Frontal cortex (tissue), 4 donors: ENCODE data around the gene MYCBP. TPM values are rescaled to one million over a fixed set of nuclear protein-coding genes. Genes with fewer than 3 reads are reported as not detected.
"Not testable (repeated sequence)": the region's sequence is repeated elsewhere in the genome, so short reads cannot be mapped to it uniquely, and the experiment has no call there.

Source experiments
- DNase-seq, 2 donors: peaks; one replicate each; pipeline ENCODE4 v3.0.0; 2012; ENCODE audit warnings: low spot score in 2 of 2
- FAIRE-seq: peaks from 2 replicates; lab custom pipeline; 2012; peaks lifted over from hg19 to GRCh38; lab: Jason Lieb, UNC
- total RNA-seq: library from RNA; depleted of rRNA; stranded (reverse); fragments of >200 nt; gene quantifications from one replicate; pipeline ENCODE4 v1.2.3, GENCODE V29; 2014
- donor health status: control.
- donor health status: control.
- donor health status: control.

MYCBP gene, protein sequence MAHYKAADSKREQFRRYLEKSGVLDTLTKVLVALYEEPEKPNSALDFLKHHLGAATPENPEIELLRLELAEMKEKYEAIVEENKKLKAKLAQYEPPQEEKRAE
- total RNA-seq = 1.6 TPM

DNA sequence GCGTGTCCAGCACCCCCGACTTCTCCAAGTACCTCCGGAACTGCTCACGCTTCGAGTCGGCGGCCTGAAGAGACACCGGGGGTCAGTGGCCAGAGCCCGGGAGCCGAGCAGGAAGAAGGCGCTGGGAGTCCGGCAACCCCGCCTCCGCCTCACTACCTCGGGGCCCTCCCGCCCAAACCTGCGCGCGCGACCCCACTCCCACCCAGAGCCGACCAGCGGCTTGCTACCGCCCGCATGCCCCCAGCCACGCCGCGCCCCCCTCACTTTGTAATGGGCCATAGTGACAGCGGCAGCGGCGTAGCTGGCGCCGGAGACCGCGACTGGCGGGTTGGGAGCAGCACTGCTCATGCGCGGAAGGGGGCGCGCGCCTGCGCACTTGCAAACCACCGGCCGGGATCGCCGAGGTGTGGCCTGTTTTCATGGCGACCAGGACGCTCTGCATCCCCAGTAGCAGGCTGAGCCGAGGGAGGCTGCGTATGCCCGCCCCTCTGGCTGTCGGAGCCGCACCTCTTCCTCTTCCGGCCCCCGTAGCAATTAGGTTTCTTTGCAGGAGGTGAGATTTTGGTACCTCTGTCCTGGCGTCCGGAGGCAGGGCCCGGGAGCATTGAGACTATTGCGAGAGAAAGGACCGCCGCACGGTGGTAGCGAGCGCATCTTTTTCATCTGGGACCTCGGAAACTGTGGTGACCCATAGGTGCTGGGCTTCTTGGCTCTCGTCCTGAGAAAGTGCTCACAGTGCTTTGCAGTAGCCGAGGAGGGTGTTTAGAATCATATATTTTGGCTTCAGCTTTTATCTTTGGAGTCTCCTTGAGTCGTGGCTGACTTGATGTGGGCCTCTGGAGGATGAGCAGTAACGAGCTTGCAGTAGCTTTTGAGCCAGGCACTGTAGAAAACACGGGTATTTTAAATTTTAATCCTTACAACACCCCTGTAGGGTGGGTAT, at the start of gene MYCBP:
TSS of gene MYCBP (minus strand) at position 322 of the 943 bp plus-strand sequence. CDS start at position 279, 43 bp downstream.
- FAIRE-seq (peak; percentile 44), DNase-seq (peak; percentile 97 to 98)

DNA sequence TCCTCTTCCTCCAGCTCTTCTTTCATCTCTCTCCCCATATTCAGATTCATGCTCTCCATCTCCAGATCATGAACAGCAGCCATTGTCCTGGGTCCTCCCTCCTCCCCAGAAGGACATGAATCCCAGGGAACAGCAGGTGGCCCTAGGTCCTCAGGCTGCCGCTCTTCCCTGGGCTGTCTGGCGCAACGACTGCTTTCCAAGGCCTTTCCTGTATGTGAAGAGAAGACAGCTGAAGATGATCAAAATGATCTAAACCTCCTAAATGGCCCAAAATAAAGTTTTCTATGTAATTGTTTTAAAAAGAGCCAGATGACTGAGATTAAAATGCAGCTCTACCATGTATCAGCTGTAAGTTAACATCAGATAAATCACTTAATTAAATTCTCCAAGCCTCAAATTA, 46.0 kb upstream of the MYCBP start:
- FAIRE-seq (no peak), DNase-seq (peak in 1 of 2 donors; percentile 34)

DNA sequence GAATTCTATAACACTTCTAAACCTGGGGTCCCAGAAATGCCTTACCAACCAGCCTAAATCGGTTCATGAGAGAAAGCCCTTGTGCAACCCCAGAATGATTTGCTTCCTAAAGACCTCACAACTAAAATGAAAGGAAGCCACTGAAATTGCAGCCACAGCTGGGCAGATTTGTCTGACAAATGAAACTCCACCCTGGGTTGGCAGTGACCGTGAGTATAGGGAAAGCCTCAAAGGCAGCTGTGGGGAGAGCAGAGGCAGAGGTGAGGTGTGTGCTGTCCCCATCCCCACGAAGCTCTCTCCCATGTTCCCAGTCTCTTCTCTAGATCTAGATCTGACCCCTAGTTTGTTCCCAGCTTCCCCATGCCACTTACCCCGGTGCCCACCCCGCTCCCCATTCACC, 45.4 kb upstream of the MYCBP start:
- FAIRE-seq (no peak), DNase-seq (no peak)

DNA sequence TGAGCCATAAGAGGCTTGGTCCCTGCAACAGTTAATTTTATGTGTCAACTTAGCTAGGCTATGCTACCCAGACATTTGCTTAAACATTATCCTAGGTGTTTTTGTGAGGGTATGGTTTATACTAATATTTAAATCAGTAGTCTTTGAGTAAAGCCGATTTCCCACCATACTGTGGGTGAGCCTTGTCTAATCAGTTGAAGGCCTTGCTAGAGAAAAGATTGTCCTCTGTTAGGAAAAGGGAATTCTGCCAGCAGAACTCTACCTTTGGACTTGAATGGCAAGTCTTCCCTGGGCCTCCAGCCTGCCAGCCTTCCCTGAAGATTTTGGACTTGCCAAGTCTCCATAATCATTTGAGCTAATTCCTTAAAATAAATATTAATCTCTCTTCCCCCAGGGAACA, 44.6 kb upstream of the MYCBP start:
- FAIRE-seq (no peak), DNase-seq (no peak)

DNA sequence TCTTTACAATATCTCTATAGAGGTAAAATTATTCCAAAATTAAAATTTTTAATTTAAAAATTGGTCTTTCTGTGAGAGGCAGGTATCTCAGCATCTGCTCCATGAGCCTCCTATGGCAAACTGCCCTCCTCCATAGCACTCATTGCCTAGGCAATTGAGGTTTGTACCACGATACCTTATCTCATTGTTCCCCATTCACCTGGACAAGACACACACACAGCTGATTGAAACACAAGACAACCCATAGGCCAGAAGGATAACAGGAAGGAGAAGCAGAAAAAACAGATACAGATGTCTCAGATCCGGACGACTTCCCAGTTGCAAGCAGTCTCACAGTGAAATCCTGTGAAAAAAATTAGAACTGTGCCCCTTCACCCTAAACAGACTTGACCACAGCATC, 44.2 kb upstream of the MYCBP start:
- FAIRE-seq (no peak), DNase-seq (no peak)

DNA sequence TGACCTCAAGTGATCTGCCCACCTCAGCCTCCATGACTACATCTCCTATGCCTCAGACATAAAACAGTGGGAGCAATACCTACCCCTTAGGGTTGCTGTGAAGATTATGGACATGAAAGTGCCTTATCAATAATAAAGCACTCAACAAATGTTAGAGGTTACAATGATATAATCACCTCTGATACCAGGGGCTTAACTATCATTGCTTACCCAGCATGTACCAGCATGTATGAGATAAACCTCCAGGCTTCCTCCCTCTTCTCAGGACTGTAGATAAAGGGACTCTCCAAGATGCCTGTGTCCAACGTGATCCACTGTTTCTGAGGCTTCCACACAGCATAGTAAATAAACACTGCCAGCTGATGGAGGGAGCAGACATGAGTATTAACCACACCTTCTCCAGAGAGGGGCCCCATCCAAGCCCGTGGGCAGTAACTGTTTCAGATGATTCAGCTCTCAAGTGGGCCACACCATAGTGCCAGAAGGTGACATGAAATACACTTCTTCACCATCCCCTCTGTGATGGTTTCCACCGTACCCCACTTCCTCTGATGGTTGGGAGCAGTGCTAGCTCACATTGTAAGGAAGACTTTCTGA, 42.3 kb upstream of the MYCBP start:
- no peak for FAIRE-seq

DNA sequence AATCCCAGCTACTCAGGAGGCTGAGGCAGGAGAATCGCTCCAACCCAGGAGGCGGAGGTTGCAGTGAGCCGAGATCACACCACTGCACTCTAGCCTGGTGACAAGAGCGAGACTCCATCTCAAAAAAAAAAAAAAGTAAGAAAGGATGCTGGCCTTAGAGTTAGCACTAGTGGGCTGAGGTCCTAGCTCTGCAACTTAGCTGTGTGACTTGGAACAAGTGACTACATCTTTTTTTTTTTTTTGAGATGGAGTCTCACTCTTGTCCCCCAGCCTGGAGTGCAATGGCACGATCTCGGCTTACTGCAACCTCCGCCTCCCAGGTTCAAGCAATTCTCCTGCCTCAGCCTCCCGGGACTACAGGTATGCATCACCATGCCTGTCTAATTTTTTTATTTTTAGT, 41.8 kb upstream of the MYCBP start:
- not testable (repeated sequence) for DNase-seq, FAIRE-seq

More for the DNA sequence above, 42.3 kb upstream of the MYCBP start:
- no peak for DNase-seq

DNA sequence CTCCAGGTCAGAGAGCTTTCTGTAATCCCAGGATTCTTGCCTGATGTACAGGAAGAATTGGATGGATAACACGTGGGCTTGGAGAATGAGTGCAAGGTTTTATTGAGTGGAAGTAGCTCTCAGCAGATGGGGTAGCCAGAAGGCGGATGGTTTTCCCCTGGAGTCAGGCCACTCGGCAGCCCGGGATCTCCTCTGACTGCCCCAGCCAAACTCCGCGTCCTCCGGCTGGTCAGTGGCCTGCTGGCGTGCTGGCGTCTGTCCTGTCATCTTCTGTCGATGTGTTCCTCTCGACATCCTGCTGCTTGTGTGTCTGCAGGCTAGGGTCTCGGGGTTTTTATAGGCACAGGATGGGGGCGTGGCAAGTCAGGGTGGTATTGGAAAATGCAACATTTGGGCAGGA, 35.7 kb upstream of the MYCBP start:
- no peak for DNase-seq
- FAIRE-seq = no peak

DNA sequence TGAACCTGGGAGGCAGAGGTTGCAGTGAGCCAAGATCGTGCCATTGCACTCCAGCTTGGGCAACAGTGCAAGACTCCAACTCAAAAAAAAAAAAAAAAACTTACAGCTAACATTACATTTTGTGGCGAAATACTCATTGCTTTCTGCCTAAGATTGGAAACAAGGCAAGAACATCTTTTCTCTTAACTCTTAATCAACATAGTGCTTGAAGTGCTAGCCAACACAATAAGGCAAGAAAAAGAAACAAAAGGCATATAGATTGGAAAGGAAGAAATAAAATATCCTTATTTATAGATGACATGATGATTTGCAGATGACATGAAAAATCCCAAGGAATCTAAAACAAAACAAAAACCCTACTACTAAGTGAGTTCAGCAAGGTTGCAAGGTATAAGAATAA, 32.8 kb upstream of the MYCBP start:
- DNase-seq = no peak
- FAIRE-seq = no peak

DNA sequence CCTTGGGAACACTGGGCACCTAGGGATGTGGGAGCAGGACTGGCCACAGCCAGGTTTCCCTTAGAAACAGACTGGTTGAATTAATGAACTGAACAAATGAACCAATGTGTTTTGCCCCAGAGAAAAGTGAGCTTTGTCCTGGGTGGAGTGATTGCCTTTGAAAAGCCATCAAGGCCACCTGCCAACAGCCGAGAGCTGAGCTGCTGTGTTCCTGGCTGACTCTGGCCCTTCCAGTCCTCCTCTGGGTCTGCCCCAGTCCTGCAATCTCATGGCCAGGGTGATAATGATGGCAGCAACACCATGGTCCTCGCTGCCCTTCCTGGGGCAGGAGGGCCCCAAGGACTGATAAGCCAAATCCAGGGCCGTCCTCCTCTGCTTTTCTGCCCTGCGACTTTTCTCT, 26.4 kb upstream of the MYCBP start:
- no peak for DNase-seq
- FAIRE-seq = no peak

DNA sequence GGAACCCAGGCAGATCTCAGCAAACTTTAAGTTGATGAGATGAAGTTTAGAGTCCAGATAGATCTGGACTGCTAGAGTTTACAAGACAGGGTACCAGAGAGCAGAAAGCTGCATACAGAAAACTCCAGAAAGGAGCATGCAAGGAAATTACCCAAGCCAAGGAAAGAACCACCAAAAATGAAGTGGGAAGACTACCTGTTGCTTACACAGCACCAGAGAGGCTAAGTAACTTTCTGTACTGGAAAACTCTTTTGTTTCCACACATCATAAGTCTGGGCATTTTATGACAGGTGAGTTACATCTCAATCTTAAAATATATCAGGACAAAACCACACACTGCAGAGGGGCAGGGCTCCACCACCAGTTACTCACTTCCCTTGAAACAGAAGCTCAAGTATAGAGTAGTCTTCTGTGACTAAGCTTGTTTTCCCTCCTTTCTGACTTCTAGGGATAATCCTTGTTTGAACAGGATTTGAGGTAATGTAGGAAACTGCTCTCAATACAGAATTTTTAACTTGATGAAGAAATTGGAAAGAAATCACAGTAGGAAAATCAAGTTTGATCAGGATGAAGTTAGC, 25.6 kb upstream of the MYCBP start:
- DNase-seq (no peak), FAIRE-seq (no peak)

DNA sequence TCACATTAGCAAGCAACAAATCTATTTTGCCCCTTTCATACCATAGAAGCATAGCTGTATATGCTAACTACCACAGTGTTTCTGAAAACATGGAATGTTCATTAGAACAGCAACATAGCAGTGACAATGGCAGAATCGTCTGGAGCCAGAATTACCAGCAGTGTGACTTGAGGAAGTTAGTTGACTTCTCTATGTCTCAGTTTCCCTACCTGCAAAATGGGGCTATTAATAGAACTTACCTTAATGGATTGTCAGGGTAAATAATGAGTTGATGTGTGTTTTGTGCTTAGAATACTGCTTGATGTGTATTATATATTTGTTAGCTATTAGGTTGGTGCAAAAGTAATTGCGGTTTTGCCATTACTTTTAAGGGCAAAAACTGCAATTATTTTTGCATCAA, 23.0 kb upstream of the MYCBP start:
- no peak for FAIRE-seq
- no peak for DNase-seq

DNA sequence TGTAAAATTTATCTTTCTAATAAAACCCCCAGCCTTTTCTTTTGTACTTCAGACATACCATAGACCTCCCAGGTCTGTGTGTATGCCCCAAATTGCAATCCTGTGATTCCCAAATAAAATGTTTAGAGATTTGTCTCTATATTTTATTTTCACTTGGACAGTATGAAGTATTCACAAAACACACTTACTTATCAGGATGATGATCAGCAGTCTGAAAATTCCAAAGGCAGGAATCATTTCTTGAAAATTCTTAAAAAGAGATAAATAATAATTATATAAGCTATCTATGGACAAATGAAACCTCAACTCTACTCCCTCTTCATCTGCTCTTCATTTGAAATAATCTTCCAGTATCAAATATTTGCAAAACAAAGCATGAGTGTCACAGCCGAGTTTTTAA, 19.8 kb upstream of the MYCBP start:
- DNase-seq = no peak
- no peak for FAIRE-seq

DNA sequence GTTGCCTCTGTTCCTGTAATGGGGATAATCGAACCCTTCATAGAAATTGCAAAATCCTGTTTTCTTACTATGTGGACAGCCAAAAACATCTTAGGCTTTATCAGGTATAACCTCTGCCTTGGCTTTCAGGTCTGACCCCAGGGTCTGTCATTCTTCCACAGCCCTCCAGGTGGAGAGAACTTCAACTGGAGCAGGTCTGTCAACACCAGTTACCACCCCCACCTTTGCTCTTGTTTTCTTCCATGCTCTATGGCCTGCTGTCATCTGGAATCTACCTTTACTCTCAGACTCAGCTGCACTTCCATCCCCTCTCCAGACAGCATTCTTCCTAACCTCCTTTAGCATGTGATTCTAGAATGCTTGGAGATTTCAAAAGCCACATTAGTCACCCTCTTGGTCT, 18.6 kb upstream of the MYCBP start:
- DNase-seq (no peak), FAIRE-seq (no peak)

DNA sequence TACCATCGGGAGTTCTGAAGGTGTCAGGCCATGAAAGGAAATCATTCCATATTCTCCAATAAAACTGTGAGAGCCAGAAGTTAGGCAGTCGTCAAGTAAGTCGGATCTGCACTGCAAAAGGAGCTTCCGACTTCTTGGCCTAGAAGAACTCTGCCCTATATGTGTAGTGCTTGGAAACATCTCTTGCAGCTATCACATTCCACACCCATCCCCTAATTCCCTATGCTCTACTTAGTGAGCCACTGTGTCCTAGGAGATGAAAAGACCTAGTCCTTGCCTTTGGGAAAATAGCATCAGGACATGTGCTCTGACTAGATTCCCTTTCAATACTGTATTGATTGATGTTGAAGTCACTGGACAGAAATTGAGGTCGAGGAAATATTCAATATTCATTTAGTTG, 16.4 kb upstream of the MYCBP start:
- DNase-seq = no peak
- no peak for FAIRE-seq

DNA sequence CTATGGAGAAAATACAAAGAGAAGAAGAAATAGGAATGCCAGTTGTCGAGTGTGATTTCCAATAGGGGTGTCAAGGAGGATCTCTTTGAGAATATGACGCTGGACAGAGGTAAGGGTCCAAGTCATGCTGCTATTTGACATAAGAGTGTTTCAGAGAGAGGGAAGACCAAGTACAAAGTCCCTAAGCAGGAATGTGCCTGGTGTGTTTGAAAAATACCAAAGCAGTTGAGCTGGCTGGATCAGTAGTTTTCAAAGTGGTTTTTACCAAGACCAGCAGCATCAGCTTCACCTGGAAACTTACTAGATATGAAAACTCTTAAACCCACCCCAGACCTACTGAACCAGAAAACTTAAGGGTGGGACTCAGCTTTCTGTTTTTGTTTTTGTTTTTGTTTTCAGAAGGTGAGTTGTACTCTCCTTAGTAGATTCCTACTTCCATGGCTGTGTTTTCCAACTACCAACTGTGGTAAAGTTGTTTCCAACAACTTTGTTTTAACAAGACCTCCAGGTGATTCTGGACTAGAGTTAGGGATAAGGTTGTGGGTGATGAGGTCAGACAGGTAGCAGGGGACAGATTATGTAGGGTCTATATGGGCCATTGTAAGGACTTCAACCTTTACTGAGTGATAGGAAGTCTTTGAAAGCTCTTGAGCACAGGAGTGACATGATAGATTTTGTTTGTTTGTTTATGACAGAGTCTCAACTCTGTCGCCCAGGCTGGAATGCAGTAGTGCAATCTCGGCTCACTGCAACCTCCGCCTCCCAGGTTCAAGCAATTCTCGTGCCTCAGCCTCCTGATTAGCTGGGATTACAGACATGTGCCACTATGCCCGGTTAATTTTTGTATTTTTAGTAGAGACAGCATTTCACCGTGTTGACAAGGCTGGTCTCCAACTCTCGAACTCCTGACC, 15.5 kb upstream of the MYCBP start:
- FAIRE-seq (no peak), DNase-seq (no peak)

DNA sequence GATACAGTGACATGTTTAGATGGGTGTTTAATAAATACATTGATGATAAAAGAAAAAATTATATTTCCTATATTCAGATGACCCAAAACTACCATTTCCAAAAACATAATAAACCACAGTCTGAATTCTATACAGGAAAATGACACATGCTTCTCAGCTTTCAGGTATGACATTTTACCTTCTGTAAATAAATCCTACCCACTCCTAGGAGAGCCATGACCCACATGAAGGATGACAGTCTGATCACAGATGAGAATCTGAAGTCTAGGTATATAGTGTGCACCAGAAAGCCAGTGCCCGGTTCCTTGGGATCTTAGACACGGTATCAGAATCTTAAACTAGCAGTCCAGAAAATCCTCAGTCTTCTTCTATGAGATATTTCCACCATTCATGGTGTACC, 11.9 kb upstream of the MYCBP start:
- DNase-seq (no peak), FAIRE-seq (no peak)

DNA sequence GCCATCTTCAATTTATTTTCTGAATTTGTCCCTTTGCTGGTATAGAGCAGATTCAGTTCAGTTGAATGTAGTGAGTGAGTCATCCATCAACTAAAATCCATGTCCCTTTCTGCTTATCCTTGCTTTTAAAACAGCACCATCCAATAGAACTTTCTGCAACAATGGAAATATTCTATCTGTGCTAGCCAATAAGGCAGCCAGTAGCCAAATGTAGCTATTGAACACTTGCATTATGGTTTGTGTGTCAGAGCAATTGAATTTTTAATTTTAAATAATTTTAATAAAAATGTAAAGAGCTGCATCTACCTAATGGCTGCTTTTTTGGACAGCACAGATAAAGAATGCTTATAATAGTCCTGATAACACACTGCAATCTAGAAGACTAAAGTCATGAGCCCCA, 8.3 kb upstream of the MYCBP start, which contains the start of gene GJA9:
TSS of gene GJA9 (minus strand) at position 101 of the 400 bp plus-strand sequence. CDS start 5,489 bp downstream, outside the sequence.
- FAIRE-seq (no peak), DNase-seq (no peak)

DNA sequence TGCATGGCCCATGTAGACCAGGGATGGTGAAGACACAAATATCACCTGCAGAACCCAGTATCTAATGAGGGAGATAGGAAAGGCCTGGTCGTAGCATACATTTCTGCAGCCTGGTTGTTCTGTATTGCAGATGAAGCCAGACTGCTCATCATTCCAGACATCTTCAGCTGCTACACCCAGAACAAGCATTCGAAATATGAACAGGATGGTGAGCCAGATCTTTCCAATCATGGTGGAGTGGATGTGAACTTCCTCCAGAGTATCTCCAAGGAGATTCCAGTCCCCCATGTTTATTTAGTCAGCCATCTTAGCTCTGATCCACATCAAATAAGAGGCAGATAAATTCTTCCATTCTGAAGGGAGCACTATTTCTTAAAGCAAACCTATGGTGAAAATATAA, 2.7 kb upstream of the MYCBP start:
- FAIRE-seq (no peak), DNase-seq (no peak)
